Natural killer cell (primary cell): ENCODE results near the gene SCG5. TPM values are rescaled to one million over a fixed set of nuclear protein-coding genes. Genes with fewer than 3 reads are reported as not detected.

ENCODE experiments used
- ATAC-seq, 3 donors: fragments of 150-1000 bp in 2 of 3; fragments of 200-7000 bp in 1 of 3; cut with Tn5 transposase; 1 replicate in 1 of 3; 2 replicates in 2 of 3; pipeline ENCODE4 v1.10.0; 2021; ENCODE audit warnings: mild to moderate bottlenecking in 2 of 3, moderate library complexity in 2 of 3
- DNase-seq, 2 donors: peaks; one replicate each; pipeline versions ENCODE4 v3.0.0 to v3.0.0-alpha.2; 2013 to 2021; ENCODE audit warnings: mixed read lengths in 1 of 2
- H3K27ac ChIP-seq: one replicate; pipeline ENCODE4 v1.5.1; 2013; ENCODE audit warnings: mild to moderate bottlenecking, low read length
- H3K27me3 ChIP-seq: one replicate; pipeline ENCODE4 v1.6.1; 2013; ENCODE audit warnings: low read length; ENCODE audit not compliant: control insufficient read depth, insufficient read depth
- H3K36me3 ChIP-seq: one replicate; pipeline ENCODE4 v1.6.1; 2013; ENCODE audit warnings: low read length; ENCODE audit not compliant: control insufficient read depth, insufficient read depth
- H3K4me1 ChIP-seq: one replicate; pipeline ENCODE4 v1.6.1; 2013; ENCODE audit warnings: low read length; ENCODE audit not compliant: control insufficient read depth, insufficient read depth
- H3K4me3 ChIP-seq: one replicate; pipeline ENCODE4 v1.5.1; 2013; ENCODE audit warnings: low read length
- H3K9me3 ChIP-seq: one replicate; pipeline ENCODE4 v1.6.1; 2013; ENCODE audit warnings: low read length; ENCODE audit not compliant: control insufficient read depth, insufficient read depth
- H3K27ac Mint-ChIP-seq, 2 donors: one replicate each; pipeline ENCODE4 v1.8.0; 2022; ENCODE audit warnings: mild to moderate bottlenecking in 2 of 2, mixed read lengths in 2 of 2, moderate library complexity in 1 of 2
- H3K27me3 Mint-ChIP-seq, 2 donors: one replicate each; pipeline ENCODE4 v1.8.0; 2022; ENCODE audit warnings: low read depth in 2 of 2, mixed read lengths in 2 of 2
- H3K36me3 Mint-ChIP-seq: one replicate; pipeline ENCODE4 v1.8.0; 2022; ENCODE audit warnings: mixed read lengths
- H3K4me1 Mint-ChIP-seq, 2 donors: one replicate each; pipeline ENCODE4 v1.8.0; 2022; ENCODE audit warnings: mixed read lengths in 2 of 2
- H3K4me3 Mint-ChIP-seq: one replicate; pipeline ENCODE4 v1.8.0; 2022; ENCODE audit warnings: mild to moderate bottlenecking, moderate library complexity, mixed read lengths
- H3K9me3 Mint-ChIP-seq, 2 donors: one replicate each; pipeline ENCODE4 v1.8.0; 2022; ENCODE audit warnings: mixed read lengths in 2 of 2
- CTCF ChIP-seq: fragments of 200-600 bp; IDR thresholded peaks from one replicate; pipeline ENCODE4 v1.8.0; 2022; ENCODE audit warnings: antibody characterized with exemption
- WGBS: methylation state at CpG from one replicate; pipeline ENCODE4 v1.1.7; 2013; ENCODE audit warnings: missing lambda C conversion rate; ENCODE audit not compliant: insufficient coverage; 5-methylcytosine and 5-hydroxymethylcytosine counted together
- intact Hi-C: fragments of 100-400 bp; cut with micrococcal nuclease; formaldehyde crosslinking; loops from one replicate; pipeline ENCODE4 v1.14.2; 2022
- total RNA-seq, 4 donors: library from RNA; stranded (reverse); fragments of 120-200 nt in 1 of 4; gene quantifications; one replicate each; pipeline versions ENCODE4 v1.2.3 to v1.2.4, GENCODE V29; 2013 to 2022

Gene SCG5
- total RNA-seq, 3 donors from 2014 or later (not counting 1 experiment from before 2014, with no cell fraction given) = not detected

- ATAC-seq (no peak), DNase-seq (no peak)
- Mint-ChIP-seq H3K27ac (no peak overlapping the region), H3K36me3 (no peaks in the 10 kb centered on the region), H3K27me3 (no peaks in the 10 kb centered on the region), H3K4me1 (peaks cover 6% of the 10 kb centered on the region in 2 donors), H3K9me3 (no peaks in the 10 kb centered on the region), H3K4me3 (no peak overlapping the region)
- Histone ChIP-seq H3K9me3 (no peaks in the 10 kb centered on the region), H3K4me3 (no peak overlapping the region), H3K27me3 (no peaks in the 10 kb centered on the region), H3K27ac (no peak overlapping the region), H3K4me1 (no peaks in the 10 kb centered on the region), H3K36me3 (no peaks in the 10 kb centered on the region)
- intact Hi-C loops = loop anchor here (5.0 kb wide), 1 partner anchor 330 kb away; no protein-coding TSS in a partner anchor
- no peak for TF ChIP-seq CTCF
- 98% methylated on average over 6 of the region's 6 CpGs for WGBS
Measured at GRCh38 chr15:32667321-32667720, 25.8 kb downstream of the SCG5 start.

GRCh38 chr15:32668942-32669341 is 27.4 kb downstream of the SCG5 start:
- no peaks in the 10 kb centered on the region for H3K4me1 ChIP-seq
- ATAC-seq (no peak), DNase-seq (no peak)
- Mint-ChIP-seq H3K27me3 (no peaks in the 10 kb centered on the region), H3K36me3 (no peaks in the 10 kb centered on the region), H3K4me3 (no peak overlapping the region), H3K27ac (no peak overlapping the region), H3K9me3 (no peaks in the 10 kb centered on the region), H3K4me1 (no peaks in the 10 kb centered on the region)
- intact Hi-C loops = loop anchor here (5.0 kb wide), 1 partner anchor 328 kb away; no protein-coding TSS in a partner anchor
- 100% methylated on average over 1 of the region's 2 CpGs for WGBS
- no peak overlapping the region for H3K4me3 ChIP-seq
- H3K27me3 ChIP-seq = no peaks in the 10 kb centered on the region
- no peaks in the 10 kb centered on the region for H3K36me3 ChIP-seq
- H3K27ac ChIP-seq = no peak overlapping the region
- TF ChIP-seq CTCF = no peak
- no peaks in the 10 kb centered on the region for H3K9me3 ChIP-seq

- Histone ChIP-seq H3K27me3 (no peaks in the 10 kb centered on the region), H3K36me3 (no peaks in the 10 kb centered on the region), H3K4me3 (no peak overlapping the region), H3K4me1 (no peaks in the 10 kb centered on the region), H3K27ac (no peak overlapping the region), H3K9me3 (no peaks in the 10 kb centered on the region)
- ATAC-seq = no peak
- 84% methylated on average over 5 of the region's 5 CpGs for WGBS
- Mint-ChIP-seq H3K36me3 (no peaks in the 10 kb centered on the region), H3K4me3 (no peak overlapping the region), H3K27me3 (no peaks in the 10 kb centered on the region), H3K4me1 (no peaks in the 10 kb centered on the region), H3K27ac (no peak overlapping the region), H3K9me3 (no peaks in the 10 kb centered on the region)
- no peak for TF ChIP-seq CTCF
- intact Hi-C loops = loop anchor here (5.0 kb wide), 1 partner anchor 327 kb away; no protein-coding TSS in a partner anchor
- DNase-seq = no peak
Measured at GRCh38 chr15:32669896-32670611, 28.5 kb downstream of the SCG5 start.

- intact Hi-C loops = no loop called here
- H3K4me1 ChIP-seq = no peaks in the 10 kb centered on the region
- peaks cover 0 to 2% of the 10 kb centered on the region in 2 donors for H3K27me3 Mint-ChIP-seq
Measured at GRCh38 chr15:32670623-32671022, 29.1 kb downstream of the SCG5 start.

More at GRCh38 chr15:32670623-32671022, 29.1 kb downstream of the SCG5 start:
- Histone ChIP-seq H3K4me3 (no peak overlapping the region), H3K36me3 (no peaks in the 10 kb centered on the region), H3K27me3 (no peaks in the 10 kb centered on the region), H3K9me3 (no peaks in the 10 kb centered on the region), H3K27ac (no peak overlapping the region)
- Mint-ChIP-seq H3K4me1 (no peaks in the 10 kb centered on the region), H3K9me3 (no peaks in the 10 kb centered on the region), H3K4me3 (no peak overlapping the region), H3K27ac (no peak overlapping the region), H3K36me3 (no peaks in the 10 kb centered on the region)
- TF ChIP-seq CTCF = no peak
- DNase-seq (no peak), ATAC-seq (no peak)
- WGBS = 100% methylated on average over 3 of the region's 3 CpGs
